ENCODE data around the gene PEG3. TPM values are rescaled to one million over a fixed set of nuclear protein-coding genes. Genes with fewer than 3 reads are reported as not detected.
A peak's percentile ranks its signal among the peaks of the same experiment; 100 is the strongest.

The PEG3 gene
- total and polyA plus RNA-seq, 8 donors, result 6.3 to 46.4 (median 25.1) TPM

- intact Hi-C loops (cut with DNase I), result no loop called here
- peaks cover 0 to 38% of the 10 kb centered on the region in 2 donors for H3K27me3 ChIP-seq
- peaks cover 0 to 51% of the 10 kb centered on the region in 2 donors for H3K9me3 ChIP-seq
- no peaks in the 10 kb centered on the region for H3K36me3 ChIP-seq
- no peak overlapping the region for H3K4me3 ChIP-seq
- no peaks in the 10 kb centered on the region for H3K4me1 ChIP-seq
- DNase-seq, result peak in 2 of 4 donors; percentile 15 to 30
- H3K27ac ChIP-seq, result peak overlapping the region in 1 of 2 donors; percentile 51
- ATAC-seq, result no peak
- no peak for TF ChIP-seq CTCF (IDR thresholded peaks at IDR 0.05)
These were observed 3.5 kb downstream of the PEG3 start for GRCh38 chr19:56837004-56837403.

DNA sequence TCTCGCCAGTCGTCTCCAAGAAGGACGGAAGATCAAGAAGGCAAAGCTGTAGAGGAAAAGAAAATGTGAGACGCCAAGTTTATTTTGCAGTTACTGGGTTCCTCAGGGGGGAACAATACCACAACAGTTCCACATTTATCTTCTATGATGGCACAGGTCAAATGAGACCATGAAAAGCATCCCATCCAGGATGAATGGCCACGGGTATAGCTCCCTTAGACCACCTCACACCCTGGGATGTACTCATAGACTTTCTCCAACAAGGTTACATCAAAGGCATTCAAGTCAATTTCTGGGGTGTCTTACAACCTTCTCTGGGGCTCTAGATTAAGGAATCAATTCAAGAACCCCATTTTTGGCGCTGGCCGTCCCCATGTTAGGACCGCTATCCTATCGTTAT is 4.5 kb downstream of the PEG3 start:
- H3K27ac ChIP-seq, result no peak overlapping the region
- intact Hi-C loops (cut with DNase I), result no loop called here

DNA sequence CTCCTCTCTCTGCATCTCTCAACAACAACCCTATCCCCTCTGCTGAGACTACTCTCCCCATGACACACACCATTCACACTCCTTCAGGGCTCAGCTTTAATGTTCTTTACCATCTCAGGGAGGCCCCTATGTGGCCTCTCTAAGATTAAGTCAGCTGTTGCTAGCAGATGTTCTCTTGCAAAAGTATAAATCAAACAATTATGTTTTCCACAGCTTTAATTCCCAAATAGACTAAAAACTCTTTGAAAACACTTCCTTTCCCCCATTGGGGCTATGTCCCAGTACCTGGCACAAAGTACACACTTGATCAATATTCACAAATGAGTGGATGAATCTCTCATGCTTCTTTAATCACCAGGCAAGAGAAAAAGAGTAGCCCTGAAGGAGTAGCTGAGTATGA is 5.1 kb downstream of the PEG3 start:
- Histone ChIP-seq H3K27me3 (peaks cover 0 to 22% of the 10 kb centered on the region in 2 donors), H3K4me3 (no peak overlapping the region), H3K9me3 (peaks cover 0 to 42% of the 10 kb centered on the region in 2 donors), H3K36me3 (no peaks in the 10 kb centered on the region), H3K4me1 (no peaks in the 10 kb centered on the region), H3K27ac (no peak overlapping the region)
- ATAC-seq (no peak), DNase-seq (no peak)
- intact Hi-C loops (cut with DNase I), result no loop called here
- no peak for TF ChIP-seq CTCF (IDR thresholded peaks at IDR 0.05)

More for the DNA sequence above, 4.5 kb downstream of the PEG3 start:
- peaks cover 0 to 28% of the 10 kb centered on the region in 2 donors for H3K27me3 ChIP-seq
- no peak for DNase-seq
- TF ChIP-seq CTCF (IDR thresholded peaks at IDR 0.05), result no peak
- H3K9me3 ChIP-seq, result peaks cover 0 to 48% of the 10 kb centered on the region in 2 donors
- ATAC-seq, result no peak
- no peaks in the 10 kb centered on the region for H3K4me1 ChIP-seq
- no peak overlapping the region for H3K4me3 ChIP-seq
- H3K36me3 ChIP-seq, result no peaks in the 10 kb centered on the region

DNA sequence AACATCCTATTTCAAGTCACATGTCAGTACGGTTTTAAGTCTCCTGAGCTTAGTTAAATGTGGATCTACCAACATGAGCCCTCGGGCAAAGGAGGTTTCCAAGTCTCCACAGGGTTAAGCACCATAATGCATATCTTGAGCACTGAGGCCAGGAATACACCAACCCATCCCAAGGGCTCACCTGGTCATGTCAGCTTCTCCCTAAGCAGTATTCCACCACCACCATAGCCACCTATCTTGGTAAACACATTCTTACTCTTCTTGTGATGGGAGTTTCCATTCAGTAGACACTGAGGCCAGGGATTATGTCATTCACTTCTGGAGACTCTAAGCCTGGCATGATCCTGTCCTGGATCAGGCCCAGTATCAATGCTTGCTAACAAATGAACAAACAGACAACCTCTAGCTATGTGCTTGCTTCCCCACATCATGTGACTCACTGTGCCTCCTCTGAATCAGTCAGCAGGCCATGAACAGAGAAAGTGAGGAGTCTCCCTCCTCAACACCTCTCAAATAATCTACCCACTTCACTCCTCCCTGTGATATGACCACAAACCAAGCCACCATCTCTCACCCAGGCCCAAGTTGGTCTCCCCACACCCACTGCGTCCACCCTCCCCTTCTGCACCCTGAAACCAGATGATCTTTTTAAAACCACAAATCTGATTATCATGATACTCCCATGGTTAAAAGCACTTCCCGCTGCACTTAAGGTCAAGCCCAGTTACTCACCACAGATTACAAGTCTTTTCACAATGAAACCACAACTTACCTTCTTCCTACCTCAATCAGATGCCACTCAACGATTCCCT is 5.8 kb downstream of the PEG3 start:
- Histone ChIP-seq H3K4me1 (no peaks in the 10 kb centered on the region), H3K4me3 (no peak overlapping the region), H3K27ac (no peak overlapping the region), H3K27me3 (peaks cover 0 to 15% of the 10 kb centered on the region in 2 donors), H3K9me3 (peaks cover 0 to 35% of the 10 kb centered on the region in 2 donors), H3K36me3 (no peaks in the 10 kb centered on the region)
- no peak for TF ChIP-seq CTCF (IDR thresholded peaks at IDR 0.05)
- intact Hi-C loops (cut with DNase I), result no loop called here
- no peak for DNase-seq
- ATAC-seq, result no peak

DNA sequence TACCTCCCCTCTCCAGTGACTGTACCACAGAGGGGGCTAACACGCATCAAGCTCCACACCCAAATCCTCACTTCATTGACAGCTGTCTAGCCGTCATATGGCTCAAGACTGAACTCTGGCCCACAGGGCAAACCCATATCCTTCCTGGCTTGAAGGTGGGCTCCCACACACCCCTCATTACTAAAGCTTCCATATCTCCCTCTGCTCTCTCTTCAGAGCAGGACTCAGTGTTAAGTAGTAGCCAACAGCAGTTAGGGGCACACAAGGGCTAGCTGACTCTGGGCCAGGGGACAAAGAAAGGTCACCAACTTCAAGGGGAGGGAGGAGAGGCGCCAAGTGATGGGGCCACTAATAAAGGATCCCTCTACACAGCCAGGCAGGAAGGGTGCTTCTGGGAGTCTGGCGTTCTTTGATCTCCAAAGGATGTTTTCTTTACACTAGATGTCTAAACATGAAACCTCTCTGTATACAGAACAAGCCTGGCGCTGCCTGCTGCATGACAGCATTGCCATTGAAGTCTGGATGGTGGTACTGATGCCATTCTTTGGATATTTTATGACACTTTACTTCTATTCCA is 8.1 kb downstream of the PEG3 start:
- no peak for TF ChIP-seq CTCF (IDR thresholded peaks at IDR 0.05)
- no peaks in the 10 kb centered on the region for H3K36me3 ChIP-seq
- no peak overlapping the region for H3K27ac ChIP-seq
- DNase-seq (no peak), ATAC-seq (no peak)
- no peaks in the 10 kb centered on the region for H3K4me1 ChIP-seq
- H3K27me3 ChIP-seq, result no peaks in the 10 kb centered on the region
- peaks cover 0 to 17% of the 10 kb centered on the region in 2 donors for H3K9me3 ChIP-seq
- no peak overlapping the region for H3K4me3 ChIP-seq
- intact Hi-C loops (cut with DNase I), result no loop called here
